IPS-15b (cell line): ENCODE data around the gene INTS15.
"Not testable (repeated sequence)": the region's sequence is repeated elsewhere in the genome, so short reads cannot be mapped to it uniquely, and the experiment has no call there.

Experiments
- H3K27me3 ChIP-seq: one replicate; pipeline ENCODE4 v1.6.1; 2013; ENCODE audit warnings: low read length; ENCODE audit not compliant: control insufficient read depth, insufficient read depth
- H3K36me3 ChIP-seq: one replicate; pipeline ENCODE4 v1.6.1; 2013; ENCODE audit warnings: low read length; ENCODE audit not compliant: control insufficient read depth, insufficient read depth
- H3K4me1 ChIP-seq: one replicate; pipeline ENCODE4 v1.6.1; 2013; ENCODE audit warnings: mild to moderate bottlenecking, low read length; ENCODE audit not compliant: control insufficient read depth, insufficient read depth
- H3K4me3 ChIP-seq: one replicate; pipeline ENCODE4 v1.5.1; 2013; ENCODE audit warnings: low read depth, low read length
- H3K9ac ChIP-seq: one replicate; pipeline ENCODE4 v1.6.1; 2013; ENCODE audit warnings: low read depth, mild to moderate bottlenecking, low read length
- H3K9me3 ChIP-seq: one replicate; pipeline ENCODE4 v1.6.1; 2013; ENCODE audit warnings: mild to moderate bottlenecking, low read length; ENCODE audit not compliant: control insufficient read depth, insufficient read depth

Gene INTS15

GRCh38 chr7:6628045-6628444, 38.2 kb downstream of the INTS15 start:
- H3K9ac ChIP-seq = no peak overlapping the region
- H3K4me3 ChIP-seq = no peak overlapping the region
- no peaks in the 10 kb centered on the region for H3K9me3 ChIP-seq
- peaks cover 4% of the 10 kb centered on the region for H3K36me3 ChIP-seq
- no peaks in the 10 kb centered on the region for H3K27me3 ChIP-seq
- no peaks in the 10 kb centered on the region for H3K4me1 ChIP-seq

GRCh38 chr7:6630007-6630849, 40.4 kb downstream of the INTS15 start:
- Histone ChIP-seq H3K4me1 (no peaks in the 10 kb centered on the region), H3K4me3 (no peak overlapping the region), H3K9ac (no peak overlapping the region), H3K36me3 (no peaks in the 10 kb centered on the region), H3K27me3 (no peaks in the 10 kb centered on the region), H3K9me3 (no peaks in the 10 kb centered on the region)

GRCh38 chr7:6631605-6632004, 41.8 kb downstream of the INTS15 start:
- H3K4me1 ChIP-seq = no peaks in the 10 kb centered on the region
- H3K27me3 ChIP-seq = no peaks in the 10 kb centered on the region
- no peaks in the 10 kb centered on the region for H3K36me3 ChIP-seq
- H3K4me3 ChIP-seq = no peak overlapping the region
- H3K9me3 ChIP-seq = no peaks in the 10 kb centered on the region
- H3K9ac ChIP-seq = no peak overlapping the region

- no peaks in the 10 kb centered on the region for H3K9me3 ChIP-seq
- no peaks in the 10 kb centered on the region for H3K4me1 ChIP-seq
- no peaks in the 10 kb centered on the region for H3K36me3 ChIP-seq
- H3K27me3 ChIP-seq = no peaks in the 10 kb centered on the region
- no peak overlapping the region for H3K4me3 ChIP-seq
- H3K9ac ChIP-seq = no peak overlapping the region
Observed at GRCh38 chr7:6634021-6634420, 44.2 kb downstream of the INTS15 start.

- not testable (repeated sequence) for H3K4me1 ChIP-seq, H3K27me3 ChIP-seq, H3K4me3 ChIP-seq, H3K9me3 ChIP-seq, H3K9ac ChIP-seq, H3K36me3 ChIP-seq
Observed at GRCh38 chr7:6634971-6635370, 45.1 kb downstream of the INTS15 start.

GRCh38 chr7:6636741-6637543, 47.1 kb downstream of the INTS15 start, which contains the start of gene ZNF316:
Gene ZNF316, plus strand, starts transcription at chr7:6637318. Its CDS starts 5,092 bp downstream, at chr7:6642410.
- no peaks in the 10 kb centered on the region for H3K9me3 ChIP-seq
- H3K9ac ChIP-seq = no peak within 1 kb of the TSS
- H3K36me3 ChIP-seq = peaks cover 4% of the 10 kb centered on the region
- H3K4me3 ChIP-seq = peak within 1 kb of the TSS; percentile 54
- no peaks in the 10 kb centered on the region for H3K27me3 ChIP-seq
- H3K4me1 ChIP-seq = no peaks in the 10 kb centered on the region

- Histone ChIP-seq H3K27me3 (no peaks in the 10 kb centered on the region), H3K9me3 (no peaks in the 10 kb centered on the region), H3K36me3 (peaks cover 9% of the 10 kb centered on the region), H3K9ac (no peak overlapping the region), H3K4me1 (no peaks in the 10 kb centered on the region), H3K4me3 (peak overlapping the region; percentile 54)
Observed at GRCh38 chr7:6637544-6638229, 47.9 kb downstream of the INTS15 start.

- Histone ChIP-seq H3K9me3 (no peaks in the 10 kb centered on the region), H3K27me3 (no peaks in the 10 kb centered on the region), H3K36me3 (peaks cover 15% of the 10 kb centered on the region), H3K4me3 (no peak overlapping the region), H3K4me1 (no peaks in the 10 kb centered on the region), H3K9ac (no peak overlapping the region)
Observed at GRCh38 chr7:6639032-6639431, 49.2 kb downstream of the INTS15 start.

GRCh38 chr7:6639627-6640026, 49.8 kb downstream of the INTS15 start:
- H3K4me3 ChIP-seq = no peak overlapping the region
- peaks cover 19% of the 10 kb centered on the region for H3K36me3 ChIP-seq
- no peaks in the 10 kb centered on the region for H3K27me3 ChIP-seq
- H3K4me1 ChIP-seq = no peaks in the 10 kb centered on the region
- no peak overlapping the region for H3K9ac ChIP-seq
- H3K9me3 ChIP-seq = no peaks in the 10 kb centered on the region

GRCh38 chr7:6640246-6640721, 50.5 kb downstream of the INTS15 start:
- Histone ChIP-seq H3K4me1 (no peaks in the 10 kb centered on the region), H3K36me3 (peaks cover 22% of the 10 kb centered on the region), H3K27me3 (no peaks in the 10 kb centered on the region), H3K9ac (no peak overlapping the region), H3K4me3 (no peak overlapping the region), H3K9me3 (no peaks in the 10 kb centered on the region)

- Histone ChIP-seq H3K36me3 (peaks cover 22% of the 10 kb centered on the region), H3K9ac (no peak overlapping the region), H3K27me3 (no peaks in the 10 kb centered on the region), H3K4me3 (no peak overlapping the region), H3K9me3 (no peaks in the 10 kb centered on the region), H3K4me1 (no peaks in the 10 kb centered on the region)
Observed at GRCh38 chr7:6641305-6642035, 51.6 kb downstream of the INTS15 start.
